K562 (cell line): ENCODE data around the gene CGB3. TPM values are rescaled to one million over a fixed set of nuclear protein-coding genes. Genes with fewer than 3 reads are reported as not detected.

Experiments used
- ARNT ChIP-seq, 2 experiments: fragments of 450-650 bp; IDR thresholded peaks; 2 replicates each; pipeline ENCODE4 v1.6.1; 2016; ENCODE audit warnings: mild to moderate bottlenecking in 1 of 2
- ASH1L ChIP-seq: fragments of 450-650 bp; IDR thresholded peaks from 2 replicates; pipeline ENCODE4 v1.6.1; 2018; ENCODE audit warnings: borderline replicate concordance, mild to moderate bottlenecking, low read depth; ENCODE audit not compliant: partially characterized antibody
- BACH1 ChIP-seq: fragments of 200-800 bp; sonication (Bioruptor generic); IDR thresholded peaks from 2 replicates; pipeline ENCODE4 v1.6.1; 2016; ENCODE audit warnings: missing genetic modification characterization, missing compliant biosample characterization
- BCOR ChIP-seq: fragments of 450-650 bp; IDR thresholded peaks from 2 replicates; pipeline ENCODE4 v1.6.1; 2016
- CEBPG ChIP-seq, 3 experiments: fragments of 200-800 bp in 1 of 3; sonication (Bioruptor generic) in 1 of 3; sonication (generic) in 1 of 3; formaldehyde crosslinking in 1 of 3; IDR thresholded peaks in 2 of 3; conservative IDR thresholded peaks in 1 of 3; 2 replicates each; pipeline versions ENCODE4 v1.6.1 to v1.8.0; 2016 to 2022; ENCODE audit warnings: missing compliant biosample characterization in 2 of 3, missing genetic modification characterization in 2 of 3, mild to moderate bottlenecking in 1 of 3, missing genetic modification reagents in 1 of 3
- CHD1 ChIP-seq: fragments of 200-600 bp; sonication (generic); IDR thresholded peaks from one replicate; pipeline ENCODE4 v1.6.1; 2012; ENCODE audit warnings: mild to moderate bottlenecking, moderate library complexity, low read length, inconsistent platforms
- CTBP1 ChIP-seq: fragments of 450-650 bp; IDR thresholded peaks from 2 replicates; pipeline ENCODE4 v1.6.1; 2016; ENCODE audit warnings: borderline replicate concordance
- DPF2 ChIP-seq: fragments of 450-650 bp; IDR thresholded peaks from 2 replicates; pipeline ENCODE4 v1.6.1; 2016
- EGR1 ChIP-seq: fragments of 450-650 bp; conservative IDR thresholded peaks from 2 replicates; pipeline ENCODE4 v1.6.1; 2017; ENCODE audit warnings: mild to moderate bottlenecking
- ETV1 ChIP-seq: fragments of 450-650 bp; conservative IDR thresholded peaks from 2 replicates; pipeline ENCODE4 v1.6.1; 2016; ENCODE audit warnings: missing genetic modification characterization, control low read depth, low read depth, missing compliant biosample characterization
- MEF2D ChIP-seq: conservative IDR thresholded peaks from 2 replicates; pipeline ENCODE4 v1.6.1; 2016; ENCODE audit warnings: low read depth, missing genetic modification characterization, missing compliant biosample characterization
- MEIS2 ChIP-seq: fragments of 450-650 bp; IDR thresholded peaks from 2 replicates; pipeline ENCODE4 v1.6.1; 2014; ENCODE audit warnings: mild to moderate bottlenecking; ENCODE audit not compliant: partially characterized antibody
- MXI1 ChIP-seq: IDR thresholded peaks from 2 replicates; pipeline ENCODE4 v1.6.1; 2011; ENCODE audit warnings: low read depth, mild to moderate bottlenecking, improper control_type of control experiment, low read length
- NCOA4 ChIP-seq: fragments of 450-650 bp; IDR thresholded peaks from 2 replicates; pipeline ENCODE4 v1.6.1; 2018; ENCODE audit warnings: mild to moderate bottlenecking; ENCODE audit not compliant: partially characterized antibody
- PHB ChIP-seq: fragments of 250-450 bp; sonication (Bioruptor Pico); IDR thresholded peaks from 2 replicates; pipeline ENCODE4 v1.5.0; 2021
- PKNOX1 ChIP-seq: fragments of 450-650 bp; IDR thresholded peaks from 2 replicates; pipeline ENCODE4 v1.6.1; 2016
- POLR2G ChIP-seq: fragments of 200-400 bp; formaldehyde crosslinking; IDR thresholded peaks from 2 replicates; pipeline ENCODE4 v1.6.1; 2017; ENCODE audit warnings: low read depth, mild to moderate bottlenecking, antibody characterized with exemption, low read length, moderate library complexity
- PTTG1 ChIP-seq: fragments of 450-650 bp; IDR thresholded peaks from 2 replicates; pipeline ENCODE4 v1.6.1; 2016; ENCODE audit warnings: low read depth, mild to moderate bottlenecking, missing genetic modification characterization, missing compliant biosample characterization
- SMARCE1 ChIP-seq: fragments of 450-650 bp; IDR thresholded peaks from 2 replicates; pipeline ENCODE4 v1.7.1; 2016; ENCODE audit warnings: mild to moderate bottlenecking
- TBP ChIP-seq: optimal IDR thresholded peaks from 2 replicates; pipeline ENCODE3; 2011; ENCODE audit warnings: low read depth, low read length, improper control_type of control experiment
- TCF7L2 ChIP-seq: fragments of 150-350 bp; IDR thresholded peaks from 2 replicates; pipeline ENCODE4 v1.6.1; 2016; ENCODE audit warnings: low read depth, mild to moderate bottlenecking, low read length, moderate library complexity
- ZFX ChIP-seq: sonication (generic); formaldehyde crosslinking; IDR thresholded peaks from 2 replicates; pipeline ENCODE4 v1.8.0; 2022; ENCODE audit warnings: mild to moderate bottlenecking, missing genetic modification reagents, moderate library complexity
- ZNF41 ChIP-seq: fragments of 250-450 bp; sonication (Bioruptor Pico); conservative IDR thresholded peaks from 2 replicates; pipeline ENCODE4 v1.4.0; 2020; ENCODE audit warnings: mild to moderate bottlenecking
- ZNF436 ChIP-seq: fragments of 250-450, 450-650 bp; sonication (Bioruptor Pico); formaldehyde crosslinking; IDR thresholded peaks from 2 replicates; pipeline ENCODE4 v1.7.0; 2020; ENCODE audit warnings: mild to moderate bottlenecking
- ZZZ3 ChIP-seq: fragments of 450-650 bp; IDR thresholded peaks from 2 replicates; pipeline ENCODE4 v1.6.1; 2016; ENCODE audit warnings: antibody characterized with exemption, mild to moderate bottlenecking, moderate library complexity
- polyA plus RNA-seq, 8 experiments: library from polyadenylated mRNA; depleted of rRNA in 4 of 8; stranded (reverse) in 5 of 8; unstranded in 3 of 8; fragments of >200 nt; fragmentation: Nextera tagmentation in 2 of 8; fragmentation: Illumina TruSeq in 1 of 8; extraction: Ambion mirVana in 2 of 8; extraction: Trizol in 1 of 8; gene quantifications; 2 replicates each; pipeline versions ENCODE4 v1.2.1 to v1.2.3, GENCODE V29; 2011 to 2014; ENCODE audit warnings: inconsistent platforms in 1 of 8, missing spikeins in 1 of 8
- total RNA-seq, 7 experiments: library from RNA; depleted of rRNA in 6 of 7; stranded (reverse); fragments of >200 nt in 6 of 7; fragmentation: Illumina TruSeq in 2 of 7; extraction: Trizol in 2 of 7; gene quantifications; 2 replicates each; pipeline versions ENCODE4 v1.2.1 to v1.2.3, GENCODE V29; 2011 to 2021; ENCODE audit warnings: low replicate concordance in 1 of 7
- TF ChIP-seq, protein P1 (sequence below): fragments of 450-650 bp; IDR thresholded peaks from 2 replicates; pipeline ENCODE4 v1.7.1; 2018; ENCODE audit warnings: mild to moderate bottlenecking, low read depth; ENCODE audit not compliant: partially characterized antibody

The CGB3 gene
- total and polyA plus RNA-seq, 9 of the 15 experiments (the other 6 are each of a cell fraction or from before 2014, with no cell fraction given), result not detected

GRCh38 chr19:49056101-49056901 is 32.2 kb upstream of the CGB3 start (continued):
- no peak for TF ChIP-seq MXI1
- no peak for TF ChIP-seq ZNF436 (CRISPR knock-in tag)
- peak; percentile 28; the same call in 1 of the 2 replicates for TF ChIP-seq BCOR
- TF ChIP-seq SMARCE1, result no peak
- no peak for TF ChIP-seq MEF2D (tag)
- 0 out of 2 replicates have a peak, but pooled peaks have one; percentile 24 for TF ChIP-seq CEBPG (CRISPR knock-in tag; IDR thresholded peaks at IDR 0.05)
- TF ChIP-seq CEBPG (tag; conservative IDR thresholded peaks at IDR 0.05 in 1 of 2, IDR thresholded peaks at IDR 0.05 in 1 of 2), result no peak
- TF ChIP-seq ARNT (IDR thresholded peaks at IDR 0.05), result no peak
- no peak for TF ChIP-seq MEIS2
- peak; percentile 33; the same call in 1 of the 2 replicates for TF ChIP-seq DPF2
- TF ChIP-seq ASH1L, result no peak
- TF ChIP-seq ZZZ3, result no peak
- TF ChIP-seq ZFX (CRISPR knock-in tag), result peak; percentile 21; the same call in 1 of the 2 replicates
- no peak for TF ChIP-seq TCF7L2
- no peak for TF ChIP-seq PKNOX1
- TF ChIP-seq BACH1, result no peak
- TF ChIP-seq POLR2G, result peak; percentile 63
- TF ChIP-seq EGR1, result peak; percentile 83
- no peak for TF ChIP-seq TBP
- peak; percentile 31; the same call in 1 of the 2 replicates for TF ChIP-seq CTBP1
- TF ChIP-seq ETV1 (tag), result no peak
- no peak for TF ChIP-seq PHB
- TF ChIP-seq CHD1, result no peak
- no peak for TF ChIP-seq PTTG1 (tag)
- TF ChIP-seq ZNF41 (CRISPR knock-in tag), result no peak
- no peak for TF ChIP-seq NCOA4
- TF ChIP-seq, protein P1, sequence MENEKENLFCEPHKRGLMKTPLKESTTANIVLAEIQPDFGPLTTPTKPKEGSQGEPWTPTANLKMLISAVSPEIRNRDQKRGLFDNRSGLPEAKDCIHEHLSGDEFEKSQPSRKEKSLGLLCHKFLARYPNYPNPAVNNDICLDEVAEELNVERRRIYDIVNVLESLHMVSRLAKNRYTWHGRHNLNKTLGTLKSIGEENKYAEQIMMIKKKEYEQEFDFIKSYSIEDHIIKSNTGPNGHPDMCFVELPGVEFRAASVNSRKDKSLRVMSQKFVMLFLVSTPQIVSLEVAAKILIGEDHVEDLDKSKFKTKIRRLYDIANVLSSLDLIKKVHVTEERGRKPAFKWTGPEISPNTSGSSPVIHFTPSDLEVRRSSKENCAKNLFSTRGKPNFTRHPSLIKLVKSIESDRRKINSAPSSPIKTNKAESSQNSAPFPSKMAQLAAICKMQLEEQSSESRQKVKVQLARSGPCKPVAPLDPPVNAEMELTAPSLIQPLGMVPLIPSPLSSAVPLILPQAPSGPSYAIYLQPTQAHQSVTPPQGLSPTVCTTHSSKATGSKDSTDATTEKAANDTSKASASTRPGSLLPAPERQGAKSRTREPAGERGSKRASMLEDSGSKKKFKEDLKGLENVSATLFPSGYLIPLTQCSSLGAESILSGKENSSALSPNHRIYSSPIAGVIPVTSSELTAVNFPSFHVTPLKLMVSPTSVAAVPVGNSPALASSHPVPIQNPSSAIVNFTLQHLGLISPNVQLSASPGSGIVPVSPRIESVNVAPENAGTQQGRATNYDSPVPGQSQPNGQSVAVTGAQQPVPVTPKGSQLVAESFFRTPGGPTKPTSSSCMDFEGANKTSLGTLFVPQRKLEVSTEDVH, result no peak
